HTERT RPE-1 (cell line): ENCODE data around the gene DDX23.

Source experiments
- in situ Hi-C: fragments of 300-500 bp; cut with MboI; formaldehyde crosslinking; loops from 4 replicates; pipeline ENCODE4 v1.14.3; 2020; ENCODE audit warnings: low sequenced_read_pairs

DDX23 gene

DNA sequence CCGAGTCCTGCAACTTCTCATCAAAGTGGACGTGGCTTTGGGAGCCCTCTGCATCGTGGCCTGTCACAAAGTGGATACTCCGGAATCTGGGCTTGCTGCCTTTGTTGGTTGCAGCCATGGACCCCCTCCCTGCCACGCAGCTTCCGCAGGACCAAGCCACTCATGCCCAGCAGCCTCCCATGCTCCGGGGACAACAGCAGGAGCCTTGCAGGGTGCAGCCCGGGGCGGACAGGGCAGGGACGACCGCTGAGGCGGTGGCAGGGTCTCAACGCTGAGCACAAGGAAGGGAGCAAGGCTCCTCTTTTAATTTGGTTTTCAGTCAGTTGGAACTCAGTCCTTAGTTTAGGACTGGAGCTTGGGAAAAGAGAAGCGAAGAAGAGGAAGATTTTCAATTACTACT is 51.0 kb downstream of the DDX23 start:
- in situ Hi-C loops, result no loop called here

DNA sequence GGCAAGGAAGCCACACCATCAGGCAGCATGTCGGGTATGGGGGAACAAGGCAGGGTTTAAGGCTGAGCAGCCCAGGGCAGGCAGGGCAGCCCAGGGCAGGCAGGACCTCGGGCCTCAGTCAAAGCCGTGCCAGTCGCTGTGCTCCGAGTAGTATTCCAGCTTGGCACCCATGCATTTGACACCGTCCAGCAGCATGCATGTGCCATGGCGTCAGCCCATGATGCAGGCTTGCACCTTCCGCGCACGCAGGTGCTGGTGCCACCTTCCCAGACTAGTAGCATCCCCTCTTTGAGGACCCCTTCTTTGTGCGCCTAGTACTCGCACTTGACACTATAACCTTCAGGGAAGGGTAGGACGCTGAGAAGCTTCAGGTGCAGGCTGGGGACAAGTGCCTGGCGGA is 51.5 kb downstream of the DDX23 start:
- in situ Hi-C loops, result no loop called here

DNA sequence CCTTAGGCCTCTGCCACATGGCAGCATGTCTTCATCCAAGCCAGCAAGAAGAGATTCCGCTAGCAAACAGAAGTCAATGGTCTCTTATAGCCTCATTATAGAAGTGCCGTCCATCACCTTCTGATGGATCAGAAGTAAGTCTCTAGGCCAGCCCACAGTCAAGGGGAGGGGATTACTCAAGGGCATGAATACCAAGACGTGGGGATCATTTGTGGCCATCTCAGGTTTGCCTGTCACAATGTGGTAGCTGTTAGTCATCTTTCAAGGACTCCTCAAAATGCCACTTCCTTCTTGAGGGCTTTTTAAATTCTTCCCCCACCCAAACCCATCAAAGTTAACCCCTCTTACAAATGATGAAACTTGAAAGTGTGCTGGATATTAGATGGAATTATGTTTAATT is 55.0 kb downstream of the DDX23 start:
- in situ Hi-C loops, result no loop called here

DNA sequence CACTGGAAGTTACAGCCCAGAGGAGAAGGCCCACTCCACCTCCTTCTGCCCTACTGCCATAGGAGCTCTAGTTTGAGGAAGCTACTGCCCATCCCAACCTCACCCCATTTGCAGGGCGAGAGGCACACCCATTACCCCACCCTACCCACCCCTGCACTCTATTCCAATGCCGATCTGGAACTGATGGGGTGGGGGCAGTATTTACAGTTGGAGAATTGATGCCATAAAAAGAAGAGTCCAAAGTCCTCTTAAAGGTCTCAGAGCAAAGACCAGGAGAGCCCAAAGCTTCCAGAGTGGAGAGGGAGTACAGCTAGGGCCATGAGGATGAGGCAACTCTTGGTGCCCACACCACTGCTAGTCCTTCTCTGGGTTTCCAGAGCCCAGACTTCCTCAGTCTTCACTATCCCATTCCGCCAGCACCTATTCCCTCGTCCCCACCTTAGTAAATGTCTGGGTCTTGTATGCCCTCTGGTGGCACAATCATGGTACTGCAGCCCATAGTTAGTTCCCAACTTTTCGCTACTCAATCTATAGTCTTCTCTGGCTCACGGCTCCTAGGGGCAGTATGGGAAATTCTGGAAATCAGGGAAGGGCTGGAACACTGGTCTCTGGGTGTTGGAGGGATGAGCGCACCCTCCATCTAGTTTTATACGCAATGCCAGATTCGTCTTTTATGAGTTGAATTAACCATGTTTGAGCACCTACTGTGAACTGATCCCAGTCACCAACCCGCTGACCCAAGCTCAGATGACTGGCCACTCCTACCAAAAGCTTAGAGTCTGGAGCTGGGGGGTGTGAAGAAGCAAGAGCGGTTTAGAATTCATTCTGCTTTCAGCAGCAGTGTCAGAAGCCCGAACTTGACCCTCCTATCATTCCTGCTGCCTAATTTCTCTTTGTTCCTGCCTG is 56.2 kb downstream of the DDX23 start:
- in situ Hi-C loops, result no loop called here

DNA sequence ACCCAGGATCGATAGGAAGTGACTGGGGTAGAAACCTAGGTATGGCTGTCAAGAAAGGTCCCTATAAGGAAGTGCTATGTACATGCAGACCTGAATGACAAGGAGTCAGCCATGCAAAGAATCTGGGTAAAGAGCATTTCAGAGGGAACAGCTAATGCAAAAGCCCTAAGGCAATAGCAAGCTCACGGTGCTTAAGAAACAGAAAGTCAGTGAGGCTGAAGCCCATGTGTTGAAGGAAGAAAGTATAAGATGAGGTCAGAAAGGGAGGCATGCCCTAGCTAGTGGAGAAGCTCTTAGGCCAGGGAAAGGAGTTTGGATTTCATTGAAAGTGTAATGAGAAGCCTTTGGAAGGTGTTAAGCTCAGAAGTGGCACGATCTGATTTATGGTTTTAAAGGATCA is 57.1 kb downstream of the DDX23 start:
- in situ Hi-C loops, result no loop called here

DNA sequence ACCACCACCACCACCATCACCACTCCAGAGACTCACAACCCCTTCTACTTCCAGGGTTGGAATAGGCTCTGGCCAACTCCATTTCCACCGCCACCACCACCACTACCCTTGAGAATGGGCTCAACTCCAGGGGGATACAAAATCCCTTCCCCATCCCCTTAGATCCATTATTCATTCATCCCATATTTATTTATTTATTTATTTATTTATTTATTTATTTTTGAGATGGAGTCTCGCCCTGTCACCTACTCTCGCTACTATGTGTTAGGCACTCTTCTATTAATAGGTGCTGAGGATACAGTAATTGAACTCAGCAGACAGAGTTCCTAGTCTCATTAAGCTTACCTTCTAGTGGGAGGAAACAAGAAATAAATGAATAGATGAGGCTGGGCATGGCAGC is 58.3 kb downstream of the DDX23 start:
- in situ Hi-C loops, result no loop called here

DNA sequence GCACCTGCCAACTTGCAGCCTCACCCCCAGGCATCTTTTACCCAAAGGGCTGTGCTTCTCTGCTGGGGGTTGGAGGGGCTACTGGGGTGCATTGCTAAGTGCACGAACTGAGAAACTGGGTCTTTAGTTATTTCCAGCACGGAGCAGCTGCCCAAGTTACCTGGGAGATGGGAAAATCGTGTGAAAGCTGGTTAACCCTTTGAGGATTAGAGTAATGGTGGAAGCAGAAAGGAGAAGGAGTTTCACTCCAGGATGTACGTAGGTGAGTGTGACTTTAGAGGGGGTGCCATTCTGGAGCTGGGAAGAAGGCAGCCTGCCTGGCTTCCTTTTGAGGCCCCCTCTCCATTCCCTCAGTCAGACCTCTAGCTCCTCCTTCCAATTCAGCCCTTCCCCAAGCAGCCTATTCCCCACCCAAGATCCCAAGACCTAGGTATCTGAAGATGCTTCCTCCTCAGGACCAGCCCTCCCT is 62.1 kb downstream of the DDX23 start:
- in situ Hi-C loops, result no loop called here

DNA sequence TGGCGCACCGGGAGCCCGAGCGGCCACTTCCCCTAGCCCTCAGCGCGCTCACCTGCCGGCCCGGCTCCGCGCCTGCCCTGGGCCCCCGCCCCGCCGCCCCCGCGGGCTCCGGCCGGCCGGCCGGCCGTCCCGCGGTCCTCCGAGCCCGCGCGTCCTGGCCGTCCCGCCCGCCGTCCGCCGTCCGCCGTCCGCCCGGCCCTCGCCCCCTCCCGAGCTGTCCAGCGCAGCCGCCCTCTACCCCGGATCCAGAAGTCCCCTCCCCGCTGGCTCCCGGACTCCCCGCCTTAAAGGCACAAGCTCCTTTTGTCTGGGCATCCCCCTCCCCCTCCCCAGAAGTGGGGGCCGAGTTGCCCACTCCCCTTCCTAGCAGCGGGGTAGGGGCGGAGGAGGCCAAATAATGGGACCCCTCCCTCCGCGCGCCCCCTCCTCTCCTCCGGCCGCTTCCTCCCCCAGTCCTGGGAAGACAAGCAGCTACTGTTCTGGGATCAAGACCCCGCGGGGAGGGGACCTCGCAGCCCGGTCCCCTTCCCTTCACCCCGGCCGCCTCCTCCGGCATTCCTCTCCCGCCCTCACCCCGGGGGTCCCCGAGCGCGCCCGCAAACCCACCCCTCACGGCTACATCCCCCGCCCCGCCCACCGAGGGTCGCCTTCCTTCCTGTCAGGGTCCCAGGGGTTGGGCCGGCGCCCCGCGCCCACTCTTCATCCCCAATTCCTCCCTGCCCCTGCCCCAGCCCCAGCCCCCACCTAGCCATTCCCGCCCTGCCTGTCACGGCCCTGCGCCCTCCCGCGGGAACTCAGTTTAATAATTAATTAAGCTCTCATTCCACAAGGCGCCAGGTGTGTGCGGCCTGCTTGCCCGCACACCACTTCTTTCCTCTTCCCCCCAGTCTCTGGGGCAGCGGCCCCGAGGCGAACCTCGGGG is 62.8 kb downstream of the DDX23 start, which contains the start of gene ADCY6:
ADCY6 (minus strand) TSS at position 236 of the 922 bp plus-strand sequence. CDS start 5,655 bp downstream, outside the sequence.
- in situ Hi-C loops, result no loop called here

DNA sequence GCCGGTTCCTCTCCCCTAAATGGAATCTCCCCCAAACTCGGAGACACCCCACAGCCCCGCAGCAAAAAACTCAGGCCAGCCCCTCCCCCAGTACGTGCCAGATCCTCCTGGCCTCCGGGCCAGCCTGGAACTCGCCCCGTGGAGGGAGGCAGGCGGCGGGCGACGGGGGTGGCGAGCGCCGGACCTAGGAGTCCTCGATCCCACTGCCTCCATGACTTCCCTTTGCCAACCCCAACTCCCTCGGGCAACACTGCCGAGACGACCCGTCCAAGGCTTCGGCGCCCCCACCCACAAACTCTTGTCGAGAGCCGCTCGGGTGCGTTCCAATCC is 63.5 kb downstream of the DDX23 start:
- in situ Hi-C loops, result no loop called here

DNA sequence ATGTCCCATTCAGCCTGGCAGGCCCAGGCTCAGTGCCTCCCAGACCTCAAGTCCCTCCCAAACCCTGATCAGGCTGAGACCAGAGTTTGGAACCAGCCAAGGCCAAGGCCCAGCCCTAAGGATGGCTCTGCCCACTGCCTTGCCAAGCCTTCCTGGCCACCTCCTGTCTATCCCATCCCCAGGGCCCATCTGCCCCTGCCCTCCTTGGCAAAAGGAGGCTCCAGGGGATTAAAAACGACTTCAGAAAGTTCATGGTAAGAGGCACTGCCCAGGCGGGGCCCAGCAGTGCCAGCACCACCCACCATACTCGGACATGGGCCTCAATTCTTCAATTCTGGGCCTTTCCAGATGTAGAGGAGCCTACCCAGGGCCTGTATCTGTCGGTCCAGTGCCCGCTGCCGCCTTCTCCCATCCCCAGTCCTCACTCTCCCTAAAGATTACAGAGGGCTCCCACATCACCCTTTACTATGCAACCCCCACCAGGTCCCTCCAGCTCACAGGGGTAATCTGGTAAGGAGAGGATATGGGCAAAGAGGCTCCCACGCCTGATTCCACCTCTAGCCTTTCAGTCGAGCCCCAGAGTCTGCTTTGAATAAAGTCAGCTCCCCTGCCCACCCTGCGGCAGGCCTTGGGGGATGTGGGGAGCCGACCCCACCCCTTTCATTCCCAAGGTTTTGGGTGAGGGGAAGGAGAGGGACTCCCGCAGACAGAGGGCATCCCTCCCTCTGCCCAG is 64.0 kb downstream of the DDX23 start:
- in situ Hi-C loops, result no loop called here

DNA sequence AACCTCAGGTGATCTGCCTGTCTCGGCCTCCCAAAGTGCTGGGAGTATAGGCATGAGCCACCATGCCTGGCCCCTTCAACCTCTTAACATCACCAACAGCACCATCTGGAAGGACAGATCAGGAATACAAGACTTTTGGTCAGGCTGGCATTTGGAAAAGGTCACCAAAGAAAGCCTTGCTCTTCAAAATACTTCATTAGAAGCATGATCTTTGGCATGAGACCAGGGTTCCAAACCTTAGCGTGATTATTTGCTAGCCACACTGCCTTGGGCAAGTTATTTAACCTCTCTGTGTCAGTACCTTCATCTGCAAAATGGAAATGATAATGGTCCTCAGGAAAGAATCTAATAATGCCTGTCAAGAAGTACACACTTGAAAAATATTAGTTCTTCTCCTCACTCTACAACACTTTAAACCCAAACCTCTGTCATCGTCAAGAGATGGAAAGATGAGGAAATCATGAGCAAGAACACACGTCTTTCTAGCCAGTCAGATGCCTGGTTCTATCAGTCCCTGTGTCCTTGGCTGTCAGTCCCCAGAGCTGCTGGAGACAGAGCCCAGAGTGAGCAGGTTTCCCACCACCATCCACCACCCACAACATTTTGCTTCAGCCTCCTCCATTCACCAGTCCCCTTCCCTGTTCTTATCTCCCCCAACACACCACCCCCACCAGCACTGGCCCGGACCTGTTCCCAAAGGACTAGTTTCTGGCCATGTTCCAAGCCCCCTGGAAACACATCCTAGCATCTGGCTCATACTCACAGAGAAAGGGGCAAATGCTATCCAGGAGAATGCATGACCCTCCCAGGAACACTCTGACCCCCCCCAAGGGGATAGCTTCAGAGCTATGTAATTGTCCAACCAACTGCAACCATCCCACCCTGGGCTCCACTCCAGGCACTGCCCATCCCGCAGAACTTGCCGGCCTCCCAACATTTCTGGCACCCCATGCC is 65.1 kb downstream of the DDX23 start:
- in situ Hi-C loops, result no loop called here

DNA sequence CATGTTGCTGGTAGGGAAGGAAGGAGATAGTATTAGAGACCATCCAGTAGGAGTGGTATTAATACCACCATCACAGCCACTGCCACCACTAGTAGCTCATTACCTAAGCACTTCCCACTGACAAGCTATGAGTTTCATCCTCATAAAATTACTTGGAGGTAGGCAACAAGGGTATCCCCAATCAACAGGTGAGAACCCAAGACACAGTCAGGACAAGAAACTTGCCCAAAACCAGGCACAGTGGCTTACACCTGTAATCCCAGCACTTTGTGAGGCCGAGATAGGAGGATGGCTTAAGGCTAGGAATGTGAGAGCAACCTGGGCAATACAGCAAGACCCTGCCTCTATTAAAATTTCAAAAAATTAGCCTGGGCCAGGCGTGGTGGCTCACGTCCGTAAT is 68.5 kb downstream of the DDX23 start:
- in situ Hi-C loops, result no loop called here

DNA sequence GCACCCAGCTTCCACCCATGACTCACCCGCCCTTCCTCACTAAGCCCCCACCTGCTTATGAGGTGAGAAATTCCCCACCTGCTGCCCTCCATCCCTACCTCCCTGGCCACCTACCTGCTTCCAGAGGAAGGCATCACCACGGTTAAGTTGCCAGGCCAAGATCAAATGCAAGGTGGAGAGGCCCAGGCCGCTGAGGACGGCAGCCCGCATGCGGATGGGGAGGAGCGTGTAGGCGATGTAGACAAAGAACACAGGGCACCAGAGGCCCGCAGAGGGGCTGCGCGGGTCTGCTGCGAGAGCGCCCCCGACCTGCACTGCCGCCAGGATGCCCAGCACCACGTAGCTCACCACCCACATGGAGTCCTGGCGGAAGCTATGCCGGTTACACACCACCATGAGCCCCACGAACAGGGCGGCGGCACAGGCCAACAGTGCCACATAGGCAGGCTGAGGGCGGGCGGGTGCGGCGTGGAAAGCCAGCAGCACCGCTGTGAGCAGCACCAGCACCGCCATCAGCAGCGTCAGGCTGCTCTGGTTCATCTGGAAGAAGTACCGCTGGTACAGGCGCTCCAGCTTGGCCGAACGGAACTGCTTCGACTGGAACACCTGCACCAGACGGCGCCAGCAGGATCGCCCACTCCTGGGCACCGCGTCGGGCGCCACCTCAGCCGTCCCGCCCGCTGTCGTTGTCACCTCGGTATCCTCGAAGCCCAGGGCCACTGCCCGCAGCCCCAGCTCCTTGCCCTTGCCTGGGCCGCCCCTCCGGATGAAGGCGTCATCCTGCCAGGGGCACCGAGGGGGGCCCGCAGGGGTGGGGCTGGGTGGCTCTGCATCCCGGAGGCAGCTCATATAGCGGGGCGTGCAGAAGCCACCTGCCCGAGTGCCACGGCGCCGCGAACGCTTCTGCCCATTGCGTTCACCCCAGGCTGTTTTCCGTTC is 69.2 kb downstream of the DDX23 start:
- in situ Hi-C loops, result no loop called here

DNA sequence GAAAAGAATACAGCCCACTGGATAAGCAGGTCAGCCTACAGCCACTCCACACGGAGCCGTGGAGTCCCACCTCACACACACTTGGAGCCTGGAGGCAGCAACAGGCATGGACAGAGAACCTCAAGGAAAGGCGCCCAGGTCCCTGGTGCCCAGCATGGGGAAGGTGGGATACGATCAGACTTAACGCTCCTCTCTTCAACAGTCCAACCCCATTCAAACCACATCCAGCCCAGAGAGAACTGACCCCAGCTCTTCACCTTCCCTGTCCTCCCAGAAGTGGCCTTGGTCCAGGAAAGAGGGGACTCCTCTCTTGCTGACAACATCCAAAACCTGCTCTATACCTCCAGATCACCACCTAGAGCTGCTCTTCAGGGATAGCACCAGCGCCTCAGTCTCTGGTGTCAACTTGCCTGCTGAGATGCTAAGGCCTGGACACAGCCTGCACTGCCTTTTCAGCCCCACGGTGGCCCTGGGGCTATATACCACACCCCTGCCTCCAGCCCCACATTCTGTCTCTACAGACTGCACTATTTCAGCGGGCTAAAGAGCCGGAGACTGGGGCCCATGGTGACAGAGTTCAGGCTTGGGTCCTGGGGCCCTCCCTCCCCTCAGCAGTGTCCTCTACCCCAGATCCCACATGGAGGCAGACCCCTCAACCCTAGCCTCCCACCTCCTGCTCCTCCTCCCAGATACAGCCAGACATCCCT is 70.1 kb downstream of the DDX23 start:
- in situ Hi-C loops, result no loop called here

DNA sequence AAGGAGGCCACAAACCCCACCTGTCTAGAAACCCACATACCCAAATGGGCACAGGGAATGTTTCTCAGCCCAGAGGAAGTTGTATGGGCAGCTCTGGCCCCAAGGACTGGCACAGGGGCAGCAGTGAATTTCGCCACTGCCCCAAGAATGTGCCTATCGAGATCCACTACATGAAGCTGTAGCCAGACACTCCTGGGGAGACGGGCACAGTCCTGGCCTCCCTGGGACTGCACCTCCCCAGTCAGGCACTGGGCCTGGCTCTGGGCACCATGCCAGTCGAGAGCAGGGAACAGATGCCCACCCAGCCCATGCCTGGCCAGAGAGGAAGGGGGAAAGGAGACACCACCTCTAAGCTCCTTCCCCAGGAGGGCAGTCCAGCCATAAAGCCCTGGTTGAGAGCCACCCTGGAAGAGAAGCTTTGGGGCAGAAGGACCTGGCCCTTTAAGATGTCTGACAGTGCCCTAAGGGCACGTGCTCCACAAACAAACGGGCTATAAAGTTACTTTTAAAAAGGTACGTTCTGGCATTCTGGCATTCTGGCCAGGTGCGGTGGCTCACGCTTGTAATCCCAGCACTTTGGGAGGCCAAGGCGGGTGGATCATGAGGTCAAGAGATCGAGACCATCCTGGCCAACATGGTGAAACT is 71.5 kb downstream of the DDX23 start:
- in situ Hi-C loops, result no loop called here

DNA sequence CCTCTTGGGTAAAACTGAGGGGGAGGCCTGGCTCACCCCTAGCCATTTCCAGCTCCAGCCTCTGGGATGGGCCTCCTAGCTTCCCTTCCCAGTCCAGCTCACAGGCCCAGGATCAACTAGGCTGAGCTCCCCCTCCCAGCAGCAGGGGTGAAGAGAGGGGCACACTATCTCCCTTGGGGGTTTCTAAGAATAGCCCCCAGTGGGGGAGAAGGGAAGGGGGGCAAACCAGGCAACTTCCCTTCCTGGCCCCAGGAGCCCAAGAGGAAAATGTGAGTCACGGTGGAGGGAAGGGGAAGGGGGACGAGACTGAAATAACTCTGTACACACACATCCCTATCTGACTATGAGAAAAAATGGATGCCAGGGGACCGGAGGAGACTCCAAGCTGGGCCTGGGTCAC is 72.1 kb downstream of the DDX23 start:
- in situ Hi-C loops, result no loop called here
